Chondrocyte (in vitro differentiated cells): Measurements from ENCODE around the gene GPC3. TPM values are rescaled to one million over a fixed set of nuclear protein-coding genes. Genes with fewer than 3 reads are reported as not detected.

Experiments used
- DNase-seq: peaks from one replicate; pipeline ENCODE4 v3.0.0; 2021; ENCODE audit warnings: mixed read lengths, low spot score
- H3K27ac Mint-ChIP-seq: one replicate; pipeline ENCODE4 v1.8.0; 2021; ENCODE audit warnings: mild to moderate bottlenecking, moderate library complexity, mixed read lengths; ENCODE audit not compliant: unreplicated experiment
- H3K27me3 Mint-ChIP-seq: 2 replicates; pipeline ENCODE4 v1.8.0; 2021; ENCODE audit warnings: low read depth, mixed read lengths
- H3K36me3 Mint-ChIP-seq: 2 replicates; pipeline ENCODE4 v1.8.0; 2021; ENCODE audit warnings: low read depth, mixed read lengths
- H3K4me1 Mint-ChIP-seq: 2 replicates; pipeline ENCODE4 v1.8.0; 2021; ENCODE audit warnings: low read depth, mild to moderate bottlenecking, mixed read lengths
- H3K4me3 Mint-ChIP-seq: one replicate; pipeline ENCODE4 v1.8.0; 2021; ENCODE audit warnings: mild to moderate bottlenecking, moderate library complexity, mixed read lengths; ENCODE audit not compliant: unreplicated experiment
- H3K9me3 Mint-ChIP-seq: 2 replicates; pipeline ENCODE4 v1.8.0; 2021; ENCODE audit warnings: low read depth, mixed read lengths
- long read RNA-seq: library from polyadenylated mRNA; stranded (forward); transcript quantifications from one replicate; pipeline ENCODE4 v2.0.0, GENCODE V29; 2021
- total RNA-seq: library from RNA; stranded (reverse); gene quantifications from 3 replicates; pipeline ENCODE4 v1.2.1, GENCODE V29; 2021
- TF ChIP-seq, protein P1 (sequence below): fragments of 200-600 bp; sonication (generic); IDR thresholded peaks from 2 replicates; pipeline ENCODE4 v1.5.0; 2021; ENCODE audit warnings: antibody characterized with exemption, mild to moderate bottlenecking, moderate library complexity

The GPC3 gene
- 1.5 to 5.9 TPM (median 1.9 TPM) in 3 replicates for total RNA-seq
- long read RNA-seq, transcript GPC3-201 (8 exons, 2,568 nt): major isoform, 5 of 5 reads
- long read RNA-seq, partial matches to known transcripts: 0 of 5 reads
- long read RNA-seq, other reads (novel, unspliced or antisense): 0 of 5 reads

DNA sequence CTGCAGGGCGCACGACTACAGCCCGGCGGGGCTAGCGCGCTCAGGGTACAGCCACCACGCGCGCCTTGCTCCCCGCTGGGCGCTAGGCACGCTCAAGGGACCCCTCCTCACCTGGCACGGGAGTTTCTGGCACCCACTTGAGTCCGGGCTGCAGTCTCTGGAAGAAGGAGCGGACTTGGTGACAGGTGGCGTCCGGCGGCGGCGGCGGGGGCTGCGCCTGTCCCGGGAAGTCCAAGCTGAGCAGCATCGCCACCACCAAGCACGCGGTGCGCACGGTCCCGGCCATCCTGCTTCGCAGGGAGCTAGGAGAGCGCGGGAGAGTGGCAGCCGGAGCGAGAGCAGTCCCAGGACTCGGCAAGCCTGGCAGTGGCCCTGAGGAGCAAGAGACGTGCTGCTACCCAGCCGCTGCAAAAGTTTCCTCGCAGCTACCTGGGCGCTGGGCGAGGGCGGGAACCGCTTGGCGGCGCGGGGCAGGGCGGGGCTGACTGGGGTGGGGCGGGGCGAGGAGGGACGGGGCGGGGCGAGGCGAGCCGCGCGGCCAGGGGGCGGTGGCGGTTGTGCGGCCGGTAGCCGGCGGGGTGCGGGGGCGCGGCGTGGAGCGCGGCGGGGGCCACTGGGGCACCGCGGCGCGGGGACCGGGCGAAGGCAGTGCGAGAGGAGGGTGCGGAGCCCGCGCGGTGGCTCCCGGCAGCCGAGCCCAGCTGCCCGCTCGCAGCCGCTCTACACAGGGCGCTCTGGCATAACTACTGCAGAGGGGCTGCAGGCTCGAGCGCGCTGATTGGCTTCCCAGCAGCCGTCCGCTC lies at the start of gene GPC3:
TSS of gene GPC3 (minus strand) at position 431 of the 803 bp plus-strand sequence.
- TF ChIP-seq, protein P1, sequence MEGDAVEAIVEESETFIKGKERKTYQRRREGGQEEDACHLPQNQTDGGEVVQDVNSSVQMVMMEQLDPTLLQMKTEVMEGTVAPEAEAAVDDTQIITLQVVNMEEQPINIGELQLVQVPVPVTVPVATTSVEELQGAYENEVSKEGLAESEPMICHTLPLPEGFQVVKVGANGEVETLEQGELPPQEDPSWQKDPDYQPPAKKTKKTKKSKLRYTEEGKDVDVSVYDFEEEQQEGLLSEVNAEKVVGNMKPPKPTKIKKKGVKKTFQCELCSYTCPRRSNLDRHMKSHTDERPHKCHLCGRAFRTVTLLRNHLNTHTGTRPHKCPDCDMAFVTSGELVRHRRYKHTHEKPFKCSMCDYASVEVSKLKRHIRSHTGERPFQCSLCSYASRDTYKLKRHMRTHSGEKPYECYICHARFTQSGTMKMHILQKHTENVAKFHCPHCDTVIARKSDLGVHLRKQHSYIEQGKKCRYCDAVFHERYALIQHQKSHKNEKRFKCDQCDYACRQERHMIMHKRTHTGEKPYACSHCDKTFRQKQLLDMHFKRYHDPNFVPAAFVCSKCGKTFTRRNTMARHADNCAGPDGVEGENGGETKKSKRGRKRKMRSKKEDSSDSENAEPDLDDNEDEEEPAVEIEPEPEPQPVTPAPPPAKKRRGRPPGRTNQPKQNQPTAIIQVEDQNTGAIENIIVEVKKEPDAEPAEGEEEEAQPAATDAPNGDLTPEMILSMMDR: no peak
- no peaks in the 10 kb centered on the region for H3K9me3 Mint-ChIP-seq
- no peak for DNase-seq
- peaks cover 18% of the 10 kb centered on the region for H3K4me1 Mint-ChIP-seq
- H3K27me3 Mint-ChIP-seq: peaks cover 13% of the 10 kb centered on the region
- H3K27ac Mint-ChIP-seq: no peak within 1 kb of the TSS
- no peaks in the 10 kb centered on the region for H3K36me3 Mint-ChIP-seq
- H3K4me3 Mint-ChIP-seq: peak within 1 kb of the TSS; percentile 74

DNA sequence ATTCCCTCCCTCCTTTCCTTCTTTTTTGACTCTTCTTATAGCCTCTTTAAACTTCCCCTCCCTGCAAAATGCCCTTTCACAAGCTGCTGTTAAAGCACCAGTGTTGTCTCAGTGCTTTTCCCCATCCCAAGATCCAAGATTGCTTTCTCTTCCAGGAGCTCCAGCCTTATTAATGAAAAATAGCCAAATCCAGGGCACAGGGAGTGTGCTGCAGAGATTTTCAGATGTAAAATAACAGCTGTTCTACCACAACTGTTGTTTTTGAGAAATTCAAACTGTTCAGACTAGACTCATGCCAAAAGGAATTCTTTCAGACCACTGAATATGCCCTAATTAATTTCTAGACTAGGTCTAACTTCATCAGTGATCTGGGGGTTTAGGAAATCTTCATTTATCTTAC lies 47.0 kb upstream of the GPC3 start:
- DNase-seq: no peak
- peaks cover 2% of the 10 kb centered on the region for H3K9me3 Mint-ChIP-seq
- no peaks in the 10 kb centered on the region for H3K27me3 Mint-ChIP-seq
- H3K4me1 Mint-ChIP-seq: peaks cover 10% of the 10 kb centered on the region
- H3K36me3 Mint-ChIP-seq: no peaks in the 10 kb centered on the region
- TF ChIP-seq, protein P1: no peak
- no peak overlapping the region for H3K4me3 Mint-ChIP-seq
- H3K27ac Mint-ChIP-seq: no peak overlapping the region

GRCh38 chrX:134026565-134027311 lies 41.3 kb upstream of the GPC3 start:
- DNase-seq: no peak
- TF ChIP-seq, protein P1: peak; percentile 91
- peak overlapping the region; percentile 66 for H3K4me3 Mint-ChIP-seq
- H3K36me3 Mint-ChIP-seq: no peaks in the 10 kb centered on the region
- no peak overlapping the region for H3K27ac Mint-ChIP-seq
- peaks cover 2% of the 10 kb centered on the region for H3K9me3 Mint-ChIP-seq
- no peaks in the 10 kb centered on the region for H3K27me3 Mint-ChIP-seq
- peaks cover 8% of the 10 kb centered on the region for H3K4me1 Mint-ChIP-seq

GRCh38 chrX:134025986-134026545 lies 40.7 kb upstream of the GPC3 start:
- Mint-ChIP-seq H3K4me1 (peaks cover 8% of the 10 kb centered on the region), H3K36me3 (no peaks in the 10 kb centered on the region)

More at GRCh38 chrX:134025986-134026545, 40.7 kb upstream of the GPC3 start:
- H3K27ac Mint-ChIP-seq: no peak overlapping the region
- TF ChIP-seq, protein P1: no peak
- DNase-seq: no peak
- no peaks in the 10 kb centered on the region for H3K9me3 Mint-ChIP-seq
- no peaks in the 10 kb centered on the region for H3K27me3 Mint-ChIP-seq
- peak overlapping the region; percentile 66 for H3K4me3 Mint-ChIP-seq
